ENCODE data around the gene MCL1.
"Not testable (repeated sequence)": the region's sequence is repeated elsewhere in the genome, so short reads cannot be mapped to it uniquely, and the experiment has no call there.

Gene MCL1

DNA sequence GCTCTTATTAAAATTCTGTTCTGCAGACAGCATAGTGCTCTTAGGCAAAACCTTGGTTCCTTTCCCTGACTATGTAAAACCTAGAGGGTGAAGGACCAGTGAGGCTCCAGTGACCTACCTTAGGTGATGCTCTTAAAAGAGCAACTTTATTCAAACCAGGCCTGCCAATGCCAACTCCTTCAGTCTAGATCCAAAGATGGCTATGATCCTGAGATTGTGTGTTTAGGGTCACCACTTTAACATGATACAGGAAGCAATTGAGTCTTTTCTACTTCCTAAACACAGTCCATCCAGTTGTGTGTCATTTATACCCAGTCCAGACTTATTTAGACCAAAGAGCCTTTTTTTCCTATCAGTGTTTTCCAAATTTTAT, 10.8 kb downstream of the MCL1 start:
- DNase-seq (ENCODE audit: low read depth in 2 of 2), result no peak

DNA sequence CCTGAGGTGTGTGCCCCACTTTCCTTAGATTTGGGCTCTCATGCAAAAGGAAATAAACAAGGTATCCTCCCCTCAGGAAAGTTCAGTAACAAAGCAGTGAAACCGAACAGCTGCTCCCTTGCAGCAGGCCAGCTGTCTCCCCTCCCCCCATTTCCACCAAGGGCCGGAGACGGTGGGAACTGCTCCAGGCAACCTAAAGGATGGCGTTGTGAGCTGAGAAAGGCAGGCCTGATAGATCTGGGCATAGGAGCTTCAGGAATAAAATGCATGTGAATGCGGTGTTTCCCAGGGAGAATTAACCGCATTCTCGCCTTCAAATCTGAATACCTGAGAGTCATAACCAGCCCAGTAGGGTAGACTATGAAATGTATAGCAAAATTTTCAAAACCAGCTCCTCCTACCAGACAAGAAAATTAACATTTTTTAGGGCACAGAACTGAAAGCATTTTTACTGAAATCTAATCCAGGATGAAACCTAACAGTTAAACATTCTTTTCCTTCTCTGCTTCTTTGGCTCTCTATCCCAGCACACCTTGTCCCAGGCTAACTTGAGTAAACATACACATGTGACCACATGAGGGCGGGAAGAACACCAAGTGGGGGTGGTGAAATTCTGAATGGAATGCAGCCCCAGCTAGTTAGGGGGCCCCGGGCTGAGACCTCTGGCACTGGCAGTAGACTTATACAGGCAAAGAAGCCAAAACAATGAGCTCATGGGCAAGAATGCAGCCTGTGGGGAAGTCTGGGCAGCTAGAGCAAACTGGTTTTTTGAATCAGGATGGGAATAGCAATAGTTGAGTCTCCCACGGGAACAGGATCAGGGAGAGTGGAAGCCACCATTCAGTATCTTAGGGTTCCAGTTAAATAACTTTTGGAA, 11.5 kb downstream of the MCL1 start:
- DNase-seq (ENCODE audit: low read depth in 2 of 2), result no peak

DNA sequence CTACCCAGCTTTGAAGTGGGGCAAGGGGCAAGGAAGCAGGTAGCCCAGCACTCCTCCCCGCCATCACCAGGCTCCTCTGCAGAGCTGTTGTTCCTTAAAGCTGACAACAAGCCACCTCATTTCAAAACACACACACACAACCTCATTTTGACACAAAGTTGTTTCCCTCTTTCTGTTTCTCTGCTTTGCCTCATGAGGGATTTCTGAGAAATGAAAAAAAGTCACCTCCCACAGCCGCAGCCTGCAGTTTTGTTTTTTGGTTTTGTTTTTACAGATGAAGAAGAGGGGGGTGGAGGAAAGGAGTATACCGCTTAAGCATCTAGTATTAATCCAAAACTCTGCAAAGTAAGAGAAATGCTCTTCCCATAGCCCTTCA, 12.1 kb downstream of the MCL1 start:
- DNase-seq (ENCODE audit: low read depth in 2 of 2), result no peak

DNA sequence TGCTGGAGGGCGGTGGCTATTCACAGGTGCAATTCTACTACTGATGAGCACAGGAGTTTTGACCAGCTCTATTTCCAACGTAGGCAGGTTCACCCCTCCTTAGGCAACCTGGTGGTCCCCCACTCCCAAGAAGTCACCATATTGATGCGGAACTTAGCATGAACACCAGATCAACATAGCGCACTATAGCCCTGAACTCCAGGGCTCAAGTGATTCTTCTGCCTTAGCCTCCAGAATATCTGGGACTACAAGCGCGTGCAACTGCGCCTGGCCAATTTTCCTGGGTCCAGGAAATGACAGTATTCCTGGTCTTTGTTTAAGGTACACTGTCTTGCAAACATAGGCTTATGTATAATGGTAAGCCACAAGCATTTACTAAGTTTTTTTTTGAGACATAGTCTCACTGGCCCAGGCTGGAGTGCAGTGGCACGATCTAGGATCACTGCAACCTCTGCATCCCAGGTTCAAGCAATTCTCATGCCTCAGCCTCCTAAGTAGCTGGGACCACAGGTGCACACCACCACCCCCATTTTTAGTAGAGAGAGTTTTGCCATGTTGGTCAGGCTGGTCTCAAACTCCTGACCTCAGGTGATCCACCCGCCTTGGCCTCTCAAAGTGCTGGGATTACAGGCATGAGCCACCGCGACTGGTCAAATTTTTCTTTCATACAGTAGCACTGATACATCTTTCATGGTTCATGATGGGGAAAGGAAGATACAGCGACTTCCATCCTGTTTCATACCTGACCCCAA, 12.6 kb downstream of the MCL1 start:
- no peak for DNase-seq (ENCODE audit: low read depth in 2 of 2)

GRCh38 chr1:150565240-150565991, 14.0 kb downstream of the MCL1 start:
- not testable (repeated sequence) for DNase-seq (ENCODE audit: low read depth in 2 of 2)

- no peak for DNase-seq (ENCODE audit: low read depth in 2 of 2)
Observed at GRCh38 chr1:150564051-150564991, 15.1 kb downstream of the MCL1 start.

- DNase-seq (ENCODE audit: low read depth in 2 of 2), result no peak
Observed at GRCh38 chr1:150563340-150564038, 15.9 kb downstream of the MCL1 start.

DNA sequence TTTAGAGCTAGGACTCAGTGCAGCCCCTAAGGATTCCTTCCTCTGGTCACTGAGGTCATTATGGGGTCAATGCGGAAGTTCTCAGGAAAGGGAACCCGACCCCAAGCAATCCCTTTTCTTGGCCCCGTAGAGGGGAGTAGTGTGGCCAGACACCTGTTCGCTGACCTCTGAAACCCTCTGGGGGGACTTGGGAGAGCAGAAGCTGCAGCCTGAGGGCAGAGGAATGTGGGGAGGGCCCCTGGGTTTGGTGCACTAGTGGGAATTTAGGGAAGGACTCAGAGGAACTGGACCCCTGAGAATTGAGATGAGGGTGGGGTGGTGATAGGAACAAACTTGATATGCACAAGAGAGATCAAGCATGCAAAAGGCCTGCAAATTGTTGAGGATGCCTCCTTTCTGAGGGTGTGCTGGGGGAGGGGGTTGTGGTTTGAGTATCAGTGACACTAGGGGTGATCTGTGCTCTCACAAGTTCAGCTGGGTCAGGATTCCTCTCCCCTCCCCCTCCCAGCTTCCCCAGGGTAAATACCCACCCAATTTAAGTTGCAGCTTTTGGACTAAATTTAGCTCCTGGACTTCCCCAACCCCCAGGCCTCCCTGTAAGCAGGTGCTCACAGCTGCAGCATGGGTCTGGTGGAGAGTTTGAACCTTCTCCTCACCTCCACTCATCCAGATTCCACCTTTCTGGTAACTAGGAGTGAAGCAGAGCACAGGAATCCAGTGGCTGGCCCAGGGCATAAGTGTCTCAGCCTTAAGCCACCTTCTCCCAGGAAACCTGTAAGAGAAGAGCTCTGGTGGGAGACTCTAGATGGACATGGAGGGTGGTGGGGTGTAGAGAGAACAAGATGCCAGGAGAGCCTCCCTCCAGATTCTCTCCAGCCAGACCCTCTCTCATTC, 16.7 kb downstream of the MCL1 start:
- DNase-seq (ENCODE audit: low read depth in 2 of 2), result no peak

- peak; percentile 67 to 73 for DNase-seq (ENCODE audit: low read depth in 2 of 2)
Observed at GRCh38 chr1:150561974-150562445, 17.4 kb downstream of the MCL1 start.

- no peak for DNase-seq (ENCODE audit: low read depth in 2 of 2)
Observed at GRCh38 chr1:150561254-150561973, 18.0 kb downstream of the MCL1 start.

- peak; percentile 65 to 69 for DNase-seq (ENCODE audit: low read depth in 2 of 2)
Observed at GRCh38 chr1:150560576-150561253, 18.7 kb downstream of the MCL1 start.

DNA sequence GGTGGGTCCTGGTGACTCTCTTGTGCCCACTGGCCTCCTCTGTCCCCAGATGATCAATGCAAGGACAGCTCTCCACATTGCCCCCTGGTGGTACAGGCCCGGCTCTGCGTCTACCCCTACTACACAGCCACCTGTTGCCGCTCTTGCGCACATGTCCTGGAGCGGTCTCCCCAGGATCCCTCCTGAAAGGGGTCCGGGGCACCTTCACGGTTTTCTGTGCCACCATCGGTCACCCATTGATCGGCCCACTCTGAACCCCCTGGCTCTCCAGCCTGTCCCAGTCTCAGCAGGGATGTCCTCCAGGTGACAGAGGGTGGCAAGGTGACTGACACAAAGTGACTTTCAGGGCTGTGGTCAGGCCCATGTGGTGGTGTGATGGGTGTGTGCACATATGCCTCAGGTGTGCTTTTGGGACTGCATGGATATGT, 19.4 kb downstream of the MCL1 start:
- no peak for DNase-seq (ENCODE audit: low read depth in 2 of 2)

DNA sequence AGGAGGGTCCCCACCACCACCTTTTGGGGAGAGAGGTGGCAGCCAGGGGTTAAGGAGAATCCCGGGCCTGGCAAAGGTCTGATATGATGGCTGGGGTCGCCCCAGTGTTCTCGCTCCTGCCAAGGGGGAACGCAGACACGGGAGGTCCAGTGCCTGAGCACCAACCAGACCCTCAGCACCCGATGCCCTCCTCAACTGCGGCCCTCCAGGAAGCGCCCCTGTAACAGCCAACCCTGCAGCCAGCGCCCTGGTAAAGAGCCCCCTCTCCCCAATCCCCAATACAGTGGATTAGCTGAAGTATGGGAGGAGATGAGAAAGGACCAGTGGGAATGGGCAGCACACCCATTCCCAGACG, 19.8 kb downstream of the MCL1 start:
- no peak for DNase-seq (ENCODE audit: low read depth in 2 of 2)

DNA sequence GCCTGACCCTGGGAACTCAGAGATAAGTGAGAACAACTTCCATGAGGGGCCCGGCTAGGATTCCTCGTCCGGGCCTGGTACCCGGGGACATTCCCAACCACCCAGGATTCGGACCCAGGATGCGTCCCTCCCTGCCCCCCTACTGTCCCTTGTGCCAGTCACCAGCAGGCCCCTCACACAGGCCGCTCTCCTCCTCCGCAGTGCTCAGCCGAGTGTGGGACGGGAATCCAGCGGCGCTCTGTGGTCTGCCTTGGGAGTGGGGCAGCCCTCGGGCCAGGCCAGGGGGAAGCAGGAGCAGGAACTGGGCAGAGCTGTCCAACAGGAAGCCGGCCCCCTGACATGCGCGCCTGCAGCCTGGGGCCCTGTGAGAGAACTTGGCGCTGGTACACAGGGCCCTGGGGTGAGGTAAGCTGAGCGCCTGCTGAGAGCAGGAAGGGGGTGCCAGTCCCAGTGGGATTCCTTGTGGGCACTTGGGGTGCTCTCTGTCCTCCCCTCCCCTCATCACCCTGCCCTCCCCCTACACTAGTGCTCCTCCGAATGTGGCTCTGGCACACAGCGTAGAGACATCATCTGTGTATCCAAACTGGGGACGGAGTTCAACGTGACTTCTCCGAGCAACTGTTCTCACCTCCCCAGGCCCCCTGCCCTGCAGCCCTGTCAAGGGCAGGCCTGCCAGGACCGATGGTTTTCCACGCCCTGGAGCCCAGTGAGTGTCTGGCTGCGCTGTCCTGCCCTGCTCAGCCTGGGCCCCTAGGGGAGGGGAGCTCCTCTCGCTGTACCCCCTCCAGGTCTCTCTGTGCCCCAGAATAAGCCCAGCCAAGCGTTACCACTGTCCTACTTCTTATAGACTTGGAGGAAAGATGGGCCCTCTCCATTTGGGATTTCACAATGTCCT, 20.4 kb downstream of the MCL1 start:
- DNase-seq (ENCODE audit: low read depth in 2 of 2), result no peak

GRCh38 chr1:150558303-150558704, 21.1 kb downstream of the MCL1 start:
- DNase-seq (ENCODE audit: low read depth in 2 of 2), result no peak

DNA sequence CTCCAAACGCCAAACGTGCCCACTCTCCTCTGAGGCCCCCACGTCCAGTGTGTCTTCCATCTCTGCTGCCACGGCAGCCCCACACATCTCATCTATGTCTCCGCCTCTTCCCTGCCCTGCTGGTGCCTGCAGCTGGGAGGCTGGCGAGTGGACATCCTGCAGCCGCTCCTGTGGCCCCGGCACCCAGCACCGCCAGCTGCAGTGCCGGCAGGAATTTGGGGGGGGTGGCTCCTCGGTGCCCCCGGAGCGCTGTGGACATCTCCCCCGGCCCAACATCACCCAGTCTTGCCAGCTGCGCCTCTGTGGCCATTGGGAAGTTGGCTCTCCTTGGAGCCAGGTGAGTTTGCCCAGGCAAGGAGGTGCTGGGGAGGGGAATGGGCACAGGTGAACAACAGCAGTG, 21.6 kb downstream of the MCL1 start:
- no peak for DNase-seq (ENCODE audit: low read depth in 2 of 2)

- DNase-seq (ENCODE audit: low read depth in 2 of 2), result no peak
Observed at GRCh38 chr1:150557065-150557600, 22.3 kb downstream of the MCL1 start.

All from stimulated activated CD8-positive, alpha-beta memory T cell treated with anti-CD3 and anti-CD28 coated beads, Interleukin-2, amount 100 ng/mL, for 1 hour (primary cell).